ENCODE results near the gene PLEKHA7. TPM values are rescaled to one million over a fixed set of nuclear protein-coding genes. Genes with fewer than 3 reads are reported as not detected.

Gene PLEKHA7
- total and polyA plus RNA-seq, 2 of the 4 experiments (the other 2 are of a cell fraction) = 0.12 TPM; not detected in 1

GRCh38 chr11:16744128-16744725 lies 270.0 kb downstream of the PLEKHA7 start:
- H2AK9ac ChIP-seq (replicated peaks; ENCODE audit: low read depth, low read length, poor library complexity) = no peak overlapping the region
- no peak overlapping the region for H2AK5ac ChIP-seq (ENCODE audit: low read depth, low read length)
- no peak overlapping the region for H2AFZ ChIP-seq (replicated peaks; ENCODE audit: low read length, poor library complexity)
- H3K18ac ChIP-seq (ENCODE audit: low read depth, low read length) = no peak overlapping the region
- in situ Hi-C loops (cut with MboI; ENCODE audit: low sequenced_read_pairs) (no loop called here), dilution Hi-C loops (cut with HindIII; ENCODE audit: low sequenced_read_pairs, unreplicated experiment) (no loop called here), intact Hi-C loops (cut with micrococcal nuclease) (no loop called here)
- ChIA-PET POLR2A (ENCODE audit: unreplicated experiment) (interaction anchor here (0.5 kb wide), 1 partner anchor 232 kb away, joined by 3 read pairs; no protein-coding TSS in a partner anchor), CTCF (no interaction called here)
- H3K23ac ChIP-seq (ENCODE audit: low read depth, low read length) = no peak overlapping the region
- no peak overlapping the region for H3K9ac ChIP-seq (ENCODE audit: low read depth, low read length)
- no peak for DNase-seq
- no peak overlapping the region for H3K4ac ChIP-seq (ENCODE audit: low read depth, low read length)
- H3K56ac ChIP-seq (ENCODE audit: extremely low read depth, insufficient read depth, low read length) = no peak overlapping the region
- WGBS, 2 experiments (ENCODE audit: extremely low coverage in 2 of 2, insufficient read length in 1 of 2) = 100% methylated on average over 1 of the region's 5 CpGs; no CpG with 5 or more reads in 1 of the 2 experiments
- no peak overlapping the region for H3K4me3 ChIP-seq (ENCODE audit: insufficient read depth, low read depth, low read length)
- H4K20me1 ChIP-seq (ENCODE audit: insufficient read depth, low read length) = peaks cover 28% of the 10 kb centered on the region; the same call in 1 of the 2 replicates
- H3K4me1 ChIP-seq (ENCODE audit: control insufficient read depth, insufficient read depth, low read length) = 0 out of 2 replicates have a peak, but pooled peaks cover 2% of the 10 kb centered on the region
- H4K5ac ChIP-seq (ENCODE audit: low read depth, low read length) = no peak overlapping the region
- H3K14ac ChIP-seq (replicated peaks; ENCODE audit: low read depth, low read length) = no peak overlapping the region
- no TSS peak for BruUV-seq (replicated peaks)
- H3K27ac ChIP-seq (ENCODE audit: insufficient read depth, low read length) = no peak overlapping the region
- H3K79me1 ChIP-seq (ENCODE audit: low read depth in 1 of 2, low read length in 2 of 2) = peaks cover 23 to 25% of the 10 kb centered on the region in 2 experiments
- H2BK5ac ChIP-seq (ENCODE audit: low read depth, low read length, poor library complexity, severe bottlenecking) = no peak overlapping the region
- H2BK15ac ChIP-seq (ENCODE audit: low read depth, low read length) = no peak overlapping the region
- no peak overlapping the region for H4K91ac ChIP-seq (ENCODE audit: insufficient read depth, low read depth, low read length)
- TF ChIP-seq CEBPB (IDR thresholded peaks at IDR 0.05; ENCODE audit: low read depth, low read length) (peak; percentile 60; the same call in 1 of the 2 replicates), USF2 (IDR thresholded peaks at IDR 0.05; ENCODE audit: low read depth, low read length) (no peak)
- peaks cover 24% of the 10 kb centered on the region for H3K36me3 ChIP-seq (ENCODE audit: control insufficient read depth, insufficient read depth, low read length)
- no peaks in the 10 kb centered on the region for H3K27me3 ChIP-seq (ENCODE audit: control insufficient read depth, insufficient read depth, low read length)
- H2BK120ac ChIP-seq (ENCODE audit: low read depth, low read length) = no peak overlapping the region
- H2BK20ac ChIP-seq (ENCODE audit: low read depth, low read length) = no peak overlapping the region
- ATAC-seq (ENCODE audit: low read depth) = no peak
- no peak overlapping the region for H4K8ac ChIP-seq (ENCODE audit: low read depth in 2 of 2, low read length in 2 of 2)
- H3K9me1 ChIP-seq (ENCODE audit: insufficient read depth, low read length) = peaks cover 3% of the 10 kb centered on the region; the same call in 1 of the 2 replicates
- no peak overlapping the region for H3K4me2 ChIP-seq (ENCODE audit: low read depth, low read length)
- H3K9me3 ChIP-seq (ENCODE audit: control insufficient read depth, insufficient read depth, low read length) = no peaks in the 10 kb centered on the region
